HUES64 (cell line): ENCODE measurements around the gene PRR22.
"Not testable (repeated sequence)": the region's sequence is repeated elsewhere in the genome, so short reads cannot be mapped to it uniquely, and the experiment has no call there.

Experiments
- H3K27ac ChIP-seq: 2 replicates; pipeline ENCODE4 v1.7.0; 2013; ENCODE audit warnings: low read depth, low read length, inconsistent platforms
- H3K27me3 ChIP-seq: 2 replicates; pipeline ENCODE4 v1.6.1; 2013; ENCODE audit warnings: mild to moderate bottlenecking, low read length; ENCODE audit not compliant: insufficient read depth
- H3K36me3 ChIP-seq: 2 replicates; pipeline ENCODE4 v1.6.1; 2013; ENCODE audit warnings: mild to moderate bottlenecking, low read length; ENCODE audit not compliant: insufficient read depth
- H3K4me1 ChIP-seq: 2 replicates; pipeline ENCODE4 v1.6.1; 2013; ENCODE audit warnings: mild to moderate bottlenecking, low read length, moderate library complexity; ENCODE audit not compliant: insufficient read depth
- H3K4me3 ChIP-seq: 2 replicates; pipeline ENCODE4 v1.5.1; 2013; ENCODE audit warnings: mild to moderate bottlenecking, low read length, moderate library complexity
- H3K9ac ChIP-seq: 2 replicates; pipeline ENCODE4 v1.6.1; 2013; ENCODE audit warnings: mild to moderate bottlenecking, low read depth, low read length
- H3K9me3 ChIP-seq: 2 replicates; pipeline ENCODE4 v1.6.1; 2013; ENCODE audit warnings: low read depth, low read length; ENCODE audit not compliant: insufficient read depth
- whole genome bisulfite sequencing: fragments of 150-250, 120-280 bp; methylation state at CpG from one replicate; pipeline ENCODE4 v1.1.7; 2013; ENCODE audit warnings: missing lambda C conversion rate; 5-methylcytosine and 5-hydroxymethylcytosine counted together

Gene PRR22

GRCh38 chr19:5733172-5733571 is 51.4 kb downstream of the PRR22 start:
- not testable (repeated sequence) for H3K4me1 ChIP-seq, H3K4me3 ChIP-seq, H3K9ac ChIP-seq, H3K27ac ChIP-seq, H3K9me3 ChIP-seq, H3K27me3 ChIP-seq, H3K36me3 ChIP-seq
- WGBS = 81% methylated on average over 2 of the region's 2 CpGs
